Peyer's patch (tissue), 4 donors: ENCODE results near the gene TLK2. TPM values are rescaled to one million over a fixed set of nuclear protein-coding genes. Genes with fewer than 3 reads are reported as not detected.

Experiments used
- DNase-seq, 3 donors: peaks; one replicate each; pipeline ENCODE4 v3.0.0-alpha.2; 2017 to 2019
- H3K27ac ChIP-seq, 4 donors: fragments of 200-600 bp; sonication (generic); one replicate each; pipeline ENCODE4 v1.5.1; 2016 to 2019
- H3K27me3 ChIP-seq, 2 donors: fragments of 200-600 bp; sonication (generic); one replicate each; pipeline ENCODE4 v1.5.1; 2019
- H3K36me3 ChIP-seq, 3 donors: fragments of 200-600 bp; sonication (generic); one replicate each; pipeline ENCODE4 v1.5.1; 2016 to 2019
- H3K4me1 ChIP-seq, 4 donors: fragments of 200-600 bp; sonication (generic); one replicate each; pipeline ENCODE4 v1.5.1; 2016 to 2019
- H3K4me3 ChIP-seq, 4 donors: fragments of 200-600 bp; sonication (generic); 1 replicate in 3 of 4; 2 replicates in 1 of 4; pipeline ENCODE4 v1.5.1; 2016 to 2019; ENCODE audit warnings: mild to moderate bottlenecking in 1 of 4
- H3K9me3 ChIP-seq, 4 donors: fragments of 200-600 bp; sonication (generic); one replicate each; pipeline ENCODE4 v1.5.1; 2016 to 2019; ENCODE audit warnings: mild to moderate bottlenecking in 1 of 4
- CTCF ChIP-seq, 6 experiments: fragments of 450-650 bp in 4 of 6; fragments of 200-600 bp in 2 of 6; sonication (generic) in 1 of 6; IDR thresholded peaks; one replicate each; pipeline ENCODE4 v1.5.1; 2017 to 2019; ENCODE audit warnings: antibody characterized with exemption in 6 of 6, mild to moderate bottlenecking in 3 of 6, moderate library complexity in 1 of 6
- POLR2A ChIP-seq, 2 donors: fragments of 450-650 bp; IDR thresholded peaks; one replicate each; pipeline ENCODE4 v1.5.1; 2017; ENCODE audit warnings: antibody characterized with exemption in 2 of 2, mild to moderate bottlenecking in 2 of 2, moderate library complexity in 2 of 2
- total RNA-seq, 4 donors: library from RNA; depleted of rRNA; stranded (reverse); fragments of >200 nt; gene quantifications; one replicate each; pipeline ENCODE4 v1.1.0, GENCODE V29; 2016

The TLK2 gene
- total RNA-seq, 4 donors from 2014 or later, result 33.8 to 65.2 (median 49.3) TPM

GRCh38 chr17:62631936-62632924 lies 153.6 kb downstream of the TLK2 start:
- Histone ChIP-seq H3K27me3 (peaks cover 0 to 4% of the 10 kb centered on the region in 2 donors), H3K4me1 (peaks cover 0 to 14% (median 0%) of the 10 kb centered on the region in 4 donors), H3K36me3 (no peaks in the 10 kb centered on the region), H3K4me3 (no peak overlapping the region), H3K9me3 (no peaks in the 10 kb centered on the region), H3K27ac (no peak overlapping the region)
- TF ChIP-seq POLR2A (IDR thresholded peaks at IDR 0.05) (no peak), CTCF (IDR thresholded peaks at IDR 0.05) (no peak)
- no peak for DNase-seq

- Histone ChIP-seq H3K27ac (no peak overlapping the region), H3K36me3 (no peaks in the 10 kb centered on the region), H3K4me3 (no peak overlapping the region), H3K27me3 (no peaks in the 10 kb centered on the region), H3K4me1 (no peaks in the 10 kb centered on the region), H3K9me3 (no peaks in the 10 kb centered on the region)
- TF ChIP-seq CTCF (IDR thresholded peaks at IDR 0.05) (no peak), POLR2A (IDR thresholded peaks at IDR 0.05) (no peak)
- no peak for DNase-seq
These were observed 159.2 kb downstream of the TLK2 start for GRCh38 chr17:62637809-62638208.

GRCh38 chr17:62641153-62641552 lies 162.5 kb downstream of the TLK2 start:
- no peaks in the 10 kb centered on the region for H3K36me3 ChIP-seq
- DNase-seq, result no peak
- no peaks in the 10 kb centered on the region for H3K9me3 ChIP-seq
- H3K27me3 ChIP-seq, result no peaks in the 10 kb centered on the region
- H3K27ac ChIP-seq, result no peak overlapping the region
- TF ChIP-seq CTCF (IDR thresholded peaks at IDR 0.05) (no peak), POLR2A (IDR thresholded peaks at IDR 0.05) (no peak)
- no peaks in the 10 kb centered on the region for H3K4me1 ChIP-seq
- no peak overlapping the region for H3K4me3 ChIP-seq

GRCh38 chr17:62641951-62642350 lies 163.3 kb downstream of the TLK2 start:
- no peaks in the 10 kb centered on the region for H3K9me3 ChIP-seq
- DNase-seq, result no peak
- TF ChIP-seq CTCF (IDR thresholded peaks at IDR 0.05) (no peak), POLR2A (IDR thresholded peaks at IDR 0.05) (no peak)

GRCh38 chr17:62643496-62643895 lies 164.9 kb downstream of the TLK2 start:
- no peaks in the 10 kb centered on the region for H3K9me3 ChIP-seq
- no peak overlapping the region for H3K27ac ChIP-seq
- no peaks in the 10 kb centered on the region for H3K4me1 ChIP-seq
- no peak for DNase-seq
- H3K36me3 ChIP-seq, result no peaks in the 10 kb centered on the region
- TF ChIP-seq POLR2A (IDR thresholded peaks at IDR 0.05) (no peak), CTCF (IDR thresholded peaks at IDR 0.05) (no peak)
- no peak overlapping the region for H3K4me3 ChIP-seq
- H3K27me3 ChIP-seq, result no peaks in the 10 kb centered on the region

More at GRCh38 chr17:62641951-62642350, 163.3 kb downstream of the TLK2 start:
- Histone ChIP-seq H3K4me1 (no peaks in the 10 kb centered on the region), H3K36me3 (no peaks in the 10 kb centered on the region), H3K27ac (no peak overlapping the region), H3K27me3 (no peaks in the 10 kb centered on the region), H3K4me3 (no peak overlapping the region)
